Fibroblast of skin of right biceps (primary cell): ENCODE results near the gene HEPHL1.
"Not testable (repeated sequence)": the region's sequence is repeated elsewhere in the genome, so short reads cannot be mapped to it uniquely, and the experiment has no call there.

Experiments
- DNase-seq: peaks from one replicate; pipeline ENCODE4 v3.0.0-alpha.2; 2013

The HEPHL1 gene

GRCh38 chr11:94089341-94089740 is 68.2 kb downstream of the HEPHL1 start:
- DNase-seq = no peak

- no peak for DNase-seq
Measured at GRCh38 chr11:94090401-94090800, 69.2 kb downstream of the HEPHL1 start.

- no peak for DNase-seq
Measured at GRCh38 chr11:94091091-94091490, 69.9 kb downstream of the HEPHL1 start.

- DNase-seq = no peak
Measured at GRCh38 chr11:94100253-94100652, 79.1 kb downstream of the HEPHL1 start.

GRCh38 chr11:94103471-94103870 is 82.3 kb downstream of the HEPHL1 start:
- DNase-seq = no peak

GRCh38 chr11:94104734-94105133 is 83.6 kb downstream of the HEPHL1 start:
- DNase-seq = no peak

GRCh38 chr11:94106716-94107115 is 85.6 kb downstream of the HEPHL1 start:
- no peak for DNase-seq

- DNase-seq = no peak
Measured at GRCh38 chr11:94107363-94107762, 86.2 kb downstream of the HEPHL1 start.

- DNase-seq = no peak
Measured at GRCh38 chr11:94111241-94111640, 90.1 kb downstream of the HEPHL1 start.

- DNase-seq = no peak
Measured at GRCh38 chr11:94111660-94112059, 90.5 kb downstream of the HEPHL1 start.

GRCh38 chr11:94112206-94112953 is 91.2 kb downstream of the HEPHL1 start:
- no peak for DNase-seq

GRCh38 chr11:94117197-94117574 is 96.0 kb downstream of the HEPHL1 start:
- DNase-seq = no peak

GRCh38 chr11:94117871-94118270 is 96.7 kb downstream of the HEPHL1 start:
- DNase-seq = peak; percentile 44

- DNase-seq = not testable (repeated sequence)
Measured at GRCh38 chr11:94119676-94120075, 98.5 kb downstream of the HEPHL1 start.

- not testable (repeated sequence) for DNase-seq
Measured at GRCh38 chr11:94120516-94120915, 99.4 kb downstream of the HEPHL1 start.

- no peak for DNase-seq
Measured at GRCh38 chr11:94120946-94121345, 99.8 kb downstream of the HEPHL1 start.

GRCh38 chr11:94125407-94126115 is 104.4 kb downstream of the HEPHL1 start:
- DNase-seq = peak; percentile 67

GRCh38 chr11:94127638-94128037 is 106.5 kb downstream of the HEPHL1 start:
- no peak for DNase-seq

GRCh38 chr11:94128291-94128745 is 107.2 kb downstream of the HEPHL1 start:
- no peak for DNase-seq

GRCh38 chr11:94128746-94129511 is 107.8 kb downstream of the HEPHL1 start, which contains the start of gene PANX1:
Gene PANX1 (plus strand): TSS chr11:94128841. CDS start chr11:94129313, 472 bp downstream.
- DNase-seq = peak; percentile 86

- no peak for DNase-seq
Measured at GRCh38 chr11:94129512-94130297, 108.6 kb downstream of the HEPHL1 start.

GRCh38 chr11:94130298-94131046 is 109.3 kb downstream of the HEPHL1 start:
- peak; percentile 89 for DNase-seq
